OCI-LY7 (cell line): ENCODE results near the gene TOM1L2. TPM values are rescaled to one million over a fixed set of nuclear protein-coding genes. Genes with fewer than 3 reads are reported as not detected.

ENCODE experiments used
- BruUV-seq: library from RNA; stranded (reverse); fragments of 400-500 nt; replicated peaks from 2 replicates; lab custom pipeline; 2021; lab: Mats Ljungman, UMichigan
- CTCF ChIA-PET: fragments of 300-600 bp; sonication (Branson Sonifier 250); formaldehyde crosslinking; loops from one replicate; lab custom pipeline; 2022; ENCODE audit warnings: antibody characterized with exemption; ENCODE audit not compliant: unreplicated experiment; lab: Charles Lee
- POLR2A ChIA-PET: fragments of 300-600 bp; sonication (Branson Sonifier 250); formaldehyde crosslinking; loops from one replicate; lab custom pipeline; 2022; ENCODE audit warnings: antibody characterized with exemption; lab: Charles Lee
- DNase-seq: peaks from one replicate; pipeline ENCODE4 v3.0.0-alpha.2; 2015; ENCODE audit warnings: low spot score
- H2AFZ ChIP-seq: fragments of 200-600 bp; sonication (generic), shearing (Covaris generic); 2 replicates; pipeline ENCODE4 v1.6.1; 2014; ENCODE audit warnings: mild to moderate bottlenecking, antibody characterized with exemption, low read length, moderate library complexity
- H3K27ac ChIP-seq: fragments of 200-600 bp; sonication (generic); 2 replicates; pipeline ENCODE4 v1.5.1; 2014; ENCODE audit warnings: mixed run types, low read depth, mild to moderate bottlenecking, moderate library complexity, low read length, inconsistent platforms; ENCODE audit not compliant: poor library complexity, severe bottlenecking
- H3K36me3 ChIP-seq: fragments of 200-600 bp; sonication (generic); 2 replicates; pipeline ENCODE4 v1.6.1; 2014; ENCODE audit warnings: mild to moderate bottlenecking, antibody characterized with exemption, low read length, moderate library complexity, mixed read lengths; ENCODE audit not compliant: insufficient read depth
- H3K4me1 ChIP-seq: fragments of 200-600 bp; sonication (generic); 2 replicates; pipeline ENCODE4 v1.5.1; 2014; ENCODE audit warnings: mild to moderate bottlenecking, low read length; ENCODE audit not compliant: insufficient read depth, poor library complexity, severe bottlenecking
- H3K4me2 ChIP-seq: fragments of 200-600 bp; sonication (generic); 2 replicates; pipeline ENCODE4 v1.6.1; 2014; ENCODE audit warnings: mild to moderate bottlenecking, low read length
- H3K4me3 ChIP-seq: fragments of 200-600 bp; sonication (generic); 2 replicates; pipeline ENCODE4 v1.5.1; 2014; ENCODE audit warnings: mild to moderate bottlenecking, low read depth, low read length; ENCODE audit not compliant: poor library complexity, severe bottlenecking
- H3K79me2 ChIP-seq: fragments of 200-600 bp; sonication (generic); 2 replicates; pipeline ENCODE4 v1.6.1; 2016; ENCODE audit warnings: low read depth, mild to moderate bottlenecking, low read length, moderate library complexity, mixed read lengths; ENCODE audit not compliant: insufficient read depth
- H3K9me2 ChIP-seq: fragments of 200-600 bp; sonication (generic); 2 replicates; pipeline ENCODE4 v1.6.1; 2016; ENCODE audit warnings: mild to moderate bottlenecking, low read length, mixed read lengths; ENCODE audit not compliant: insufficient read depth
- H3K9me3 ChIP-seq: fragments of 200-600 bp; sonication (generic); 2 replicates; pipeline ENCODE4 v1.6.1; 2014; ENCODE audit warnings: mild to moderate bottlenecking, mixed run types, low read length, mixed read lengths
- H4K20me1 ChIP-seq: fragments of 200-600 bp; sonication (generic); 2 replicates; pipeline ENCODE4 v1.6.1; 2014; ENCODE audit warnings: mild to moderate bottlenecking, antibody characterized with exemption, low read length, moderate library complexity, mixed read lengths; ENCODE audit not compliant: insufficient read depth
- EZH2phosphoT487 ChIP-seq: fragments of 200-600 bp; sonication (generic); IDR thresholded peaks from 2 replicates; pipeline ENCODE4 v1.6.1; 2018; ENCODE audit warnings: low read depth, borderline replicate concordance, mild to moderate bottlenecking, mixed run types, antibody characterized with exemption, low read length, moderate library complexity, mixed read lengths
- intact Hi-C: fragments of 100-400 bp; cut with micrococcal nuclease; formaldehyde crosslinking; loops from one replicate; pipeline ENCODE4 v1.10.0; 2022; ENCODE audit not compliant: unreplicated experiment
- total RNA-seq, 2 experiments: library from RNA; depleted of rRNA in 1 of 2; stranded (reverse); fragments of >200 nt in 1 of 2; shearing (Covaris generic) in 1 of 2; gene quantifications; 2 replicates each; pipeline ENCODE4 v1.2.3, GENCODE V29; 2014 to 2022
- TF ChIP-seq, protein P1 (sequence below): fragments of 200-600 bp; sonication (generic); conservative IDR thresholded peaks from 2 replicates; pipeline ENCODE4 v1.5.1; 2014; ENCODE audit warnings: mild to moderate bottlenecking, antibody characterized with exemption, low read length, moderate library complexity, mixed read lengths

TOM1L2 gene
- total RNA-seq, 2 experiments from 2014 or later: 4.9 to 14.3 TPM

DNA sequence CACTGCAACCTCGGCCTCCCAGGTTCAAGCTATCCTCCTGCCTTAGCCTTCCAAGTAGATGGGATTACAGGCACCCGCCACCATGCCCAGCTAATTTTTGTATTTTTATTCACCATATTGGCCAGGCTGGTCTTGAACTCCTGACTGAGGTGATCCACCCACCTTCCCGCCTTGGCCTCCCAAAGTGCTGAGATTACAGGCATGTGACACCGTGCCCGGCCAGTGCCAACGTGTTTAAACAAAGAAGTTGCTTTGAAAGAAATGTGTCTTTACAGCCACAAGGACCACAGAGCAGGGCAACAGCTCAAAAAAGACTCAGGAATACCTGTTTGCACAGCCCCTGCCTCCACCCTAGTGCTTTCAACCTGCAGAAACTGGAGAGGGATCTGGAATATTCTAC is 41.8 kb upstream of the TOM1L2 start:
- Histone ChIP-seq H4K20me1 (no peaks in the 10 kb centered on the region), H3K27ac (no peak overlapping the region), H3K4me3 (no peak overlapping the region), H3K36me3 (peaks cover 63% of the 10 kb centered on the region), H3K4me1 (no peaks in the 10 kb centered on the region), H3K9me2 (no peaks in the 10 kb centered on the region), H3K79me2 (no peaks in the 10 kb centered on the region), H3K4me2 (no peak overlapping the region), H2AFZ (no peak overlapping the region), H3K9me3 (no peaks in the 10 kb centered on the region)
- CTCF ChIA-PET: no interaction called here
- POLR2A ChIA-PET: no interaction called here
- TF ChIP-seq, protein P1, sequence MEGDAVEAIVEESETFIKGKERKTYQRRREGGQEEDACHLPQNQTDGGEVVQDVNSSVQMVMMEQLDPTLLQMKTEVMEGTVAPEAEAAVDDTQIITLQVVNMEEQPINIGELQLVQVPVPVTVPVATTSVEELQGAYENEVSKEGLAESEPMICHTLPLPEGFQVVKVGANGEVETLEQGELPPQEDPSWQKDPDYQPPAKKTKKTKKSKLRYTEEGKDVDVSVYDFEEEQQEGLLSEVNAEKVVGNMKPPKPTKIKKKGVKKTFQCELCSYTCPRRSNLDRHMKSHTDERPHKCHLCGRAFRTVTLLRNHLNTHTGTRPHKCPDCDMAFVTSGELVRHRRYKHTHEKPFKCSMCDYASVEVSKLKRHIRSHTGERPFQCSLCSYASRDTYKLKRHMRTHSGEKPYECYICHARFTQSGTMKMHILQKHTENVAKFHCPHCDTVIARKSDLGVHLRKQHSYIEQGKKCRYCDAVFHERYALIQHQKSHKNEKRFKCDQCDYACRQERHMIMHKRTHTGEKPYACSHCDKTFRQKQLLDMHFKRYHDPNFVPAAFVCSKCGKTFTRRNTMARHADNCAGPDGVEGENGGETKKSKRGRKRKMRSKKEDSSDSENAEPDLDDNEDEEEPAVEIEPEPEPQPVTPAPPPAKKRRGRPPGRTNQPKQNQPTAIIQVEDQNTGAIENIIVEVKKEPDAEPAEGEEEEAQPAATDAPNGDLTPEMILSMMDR: no peak
- TF ChIP-seq EZH2phosphoT487: no peak
- no peak for DNase-seq
- BruUV-seq: no TSS peak
- intact Hi-C loops: no loop called here

DNA sequence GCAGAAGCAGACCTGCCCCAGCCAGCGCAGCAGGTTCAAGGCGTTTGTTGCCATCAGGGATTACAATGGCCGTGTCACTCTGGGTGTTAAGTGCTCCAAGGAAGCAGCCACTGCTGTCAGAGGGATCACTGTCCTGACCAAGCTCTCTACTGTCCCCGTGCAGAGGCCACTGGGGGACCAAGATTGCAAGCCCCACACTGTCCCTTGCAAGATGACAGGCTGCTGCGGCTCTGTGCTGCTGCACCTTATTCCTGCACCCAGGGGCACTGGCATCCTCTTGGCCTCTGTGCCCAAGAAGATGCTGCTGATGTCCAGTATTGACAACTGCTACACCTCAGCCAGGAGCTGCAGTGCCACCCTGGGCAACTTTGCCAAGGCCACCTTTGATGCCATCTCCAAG is 39.1 kb upstream of the TOM1L2 start:
- Histone ChIP-seq H3K4me3 (no peak overlapping the region), H4K20me1 (no peaks in the 10 kb centered on the region), H3K4me1 (no peaks in the 10 kb centered on the region), H2AFZ (no peak overlapping the region), H3K36me3 (peaks cover 55% of the 10 kb centered on the region), H3K9me2 (no peaks in the 10 kb centered on the region), H3K9me3 (no peaks in the 10 kb centered on the region), H3K4me2 (no peak overlapping the region), H3K79me2 (no peaks in the 10 kb centered on the region), H3K27ac (no peak overlapping the region)
- DNase-seq: no peak
- POLR2A ChIA-PET: no interaction called here
- CTCF ChIA-PET: no interaction called here
- intact Hi-C loops: no loop called here
- no TSS peak for BruUV-seq
- no peak for TF ChIP-seq EZH2phosphoT487
- TF ChIP-seq, protein P1: no peak

DNA sequence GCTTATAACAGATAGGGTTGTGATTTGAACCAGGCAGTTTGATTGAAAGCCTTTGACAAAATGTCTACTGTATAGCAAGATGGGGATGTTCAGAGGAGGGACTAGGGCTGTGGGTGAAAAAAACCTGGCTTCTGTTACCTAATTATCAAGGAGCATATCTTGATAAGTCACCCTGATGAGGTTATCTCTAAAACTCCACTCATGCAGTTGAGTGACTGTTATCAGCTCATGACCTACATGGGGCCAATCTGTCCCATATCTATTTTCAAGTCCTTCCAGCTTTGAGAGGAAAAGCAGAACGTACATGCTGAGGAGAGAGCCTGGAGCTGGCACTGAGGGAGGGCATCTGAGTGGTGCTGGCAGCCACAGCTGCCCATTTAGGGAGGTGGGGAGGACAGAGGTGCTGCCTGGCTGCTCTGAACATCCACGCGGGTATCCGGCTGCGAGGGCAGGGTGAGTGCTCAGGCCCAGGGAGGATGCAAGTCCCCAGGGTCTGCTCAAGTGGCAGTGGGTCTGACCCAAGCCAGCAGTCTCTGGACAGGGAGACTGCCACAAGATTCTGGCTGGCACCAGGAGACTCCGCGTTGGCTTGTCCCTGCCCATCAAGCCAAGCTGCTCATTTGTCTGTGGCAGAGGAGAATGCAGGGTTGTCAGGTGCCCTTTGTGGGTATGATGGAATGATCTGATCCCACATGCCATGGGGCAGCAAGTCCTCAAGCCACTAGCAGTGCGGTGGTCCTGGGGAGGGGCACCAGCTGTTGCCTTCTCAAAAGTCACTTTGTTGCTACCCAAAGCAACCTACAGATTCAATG is 37.6 kb upstream of the TOM1L2 start:
- Histone ChIP-seq H3K9me3 (no peaks in the 10 kb centered on the region), H3K4me3 (no peak overlapping the region), H4K20me1 (no peaks in the 10 kb centered on the region), H3K4me1 (no peaks in the 10 kb centered on the region), H3K36me3 (peaks cover 41% of the 10 kb centered on the region), H3K79me2 (no peaks in the 10 kb centered on the region), H2AFZ (no peak overlapping the region), H3K27ac (no peak overlapping the region), H3K4me2 (no peak overlapping the region), H3K9me2 (no peaks in the 10 kb centered on the region)
- intact Hi-C loops: no loop called here
- no peak for DNase-seq
- no peak for TF ChIP-seq EZH2phosphoT487
- TF ChIP-seq, protein P1: no peak
- CTCF ChIA-PET: no interaction called here
- BruUV-seq: no TSS peak
- POLR2A ChIA-PET: interaction anchor here (1.2 kb wide), 1 partner anchor 9 kb away, joined by 3 read pairs; no protein-coding TSS in a partner anchor
